Head of caudate nucleus (tissue), 42 donors: ENCODE results near the gene UPF3B.
A peak's percentile ranks its signal among the peaks of the same experiment; 100 is the strongest.
"Not testable (repeated sequence)": the region's sequence is repeated elsewhere in the genome, so short reads cannot be mapped to it uniquely, and the experiment has no call there.

ENCODE experiments used
- DNase-seq, 42 donors: peaks; one replicate each; pipeline versions ENCODE4 v3.0.0 to v3.0.0-alpha.2; 2020 to 2021; ENCODE audit warnings: mixed read lengths in 7 of 42
- intact Hi-C: fragments of 100-400 bp; cut with DNase I; formaldehyde crosslinking; loops from one replicate; pipeline ENCODE4 v1.15.0; 2022

The UPF3B gene

DNA sequence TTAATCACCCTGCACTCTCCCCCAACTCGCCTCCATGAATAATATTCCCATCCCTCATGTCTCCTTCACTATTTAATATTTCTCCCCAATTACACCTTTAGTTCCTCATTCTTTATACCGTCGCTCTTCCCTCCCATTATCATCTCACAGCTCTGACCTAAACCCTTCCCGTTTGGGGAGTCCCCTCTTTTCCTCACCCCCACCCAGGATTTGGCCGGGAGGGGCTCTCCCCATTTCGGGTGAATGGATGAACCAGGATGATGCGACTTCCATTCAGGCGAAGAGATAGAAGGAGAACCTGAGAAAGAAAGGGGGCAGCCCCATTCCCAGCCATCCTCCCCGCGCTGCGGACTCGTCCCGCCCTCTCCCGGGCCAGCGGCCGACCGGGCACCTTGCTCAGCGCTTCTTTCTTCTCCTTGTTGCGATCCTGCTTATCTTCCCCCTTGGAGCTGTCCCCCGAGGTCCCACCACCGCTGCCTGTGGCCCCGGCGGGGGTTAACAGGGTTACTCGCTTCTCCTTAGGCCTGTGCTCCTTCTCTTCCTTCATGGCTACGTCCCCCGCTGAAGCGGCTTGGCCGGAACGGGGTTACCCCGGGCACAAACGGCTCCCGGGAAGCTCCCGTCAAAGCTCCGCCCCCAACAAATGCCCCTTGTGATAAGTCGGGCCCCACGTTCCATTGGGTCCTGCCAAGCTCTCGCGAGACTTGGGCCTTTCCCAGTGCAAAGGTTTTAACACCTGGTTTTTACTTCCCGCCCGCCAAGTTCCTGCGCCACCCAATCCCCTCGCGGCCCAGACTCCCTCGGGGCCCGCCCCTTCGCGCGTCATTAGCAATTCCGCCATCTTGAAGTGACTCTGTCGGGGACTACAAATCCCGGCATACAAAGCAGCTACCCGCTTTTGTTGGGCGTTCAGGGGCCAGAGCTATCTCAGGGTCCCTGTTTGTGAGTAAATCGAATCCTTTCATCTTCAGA is at the start of gene UPF3B:
UPF3B (minus strand) TSS at position 582 of the 972 bp plus-strand sequence; CDS start at position 547, 35 bp downstream.
- peak; percentile 86 to 97 (median 94) for DNase-seq
- intact Hi-C loops, result no loop called here

GRCh38 chrX:119900976-119901375 is 48.2 kb upstream of the UPF3B start:
- no peak for DNase-seq
- intact Hi-C loops, result no loop called here

DNA sequence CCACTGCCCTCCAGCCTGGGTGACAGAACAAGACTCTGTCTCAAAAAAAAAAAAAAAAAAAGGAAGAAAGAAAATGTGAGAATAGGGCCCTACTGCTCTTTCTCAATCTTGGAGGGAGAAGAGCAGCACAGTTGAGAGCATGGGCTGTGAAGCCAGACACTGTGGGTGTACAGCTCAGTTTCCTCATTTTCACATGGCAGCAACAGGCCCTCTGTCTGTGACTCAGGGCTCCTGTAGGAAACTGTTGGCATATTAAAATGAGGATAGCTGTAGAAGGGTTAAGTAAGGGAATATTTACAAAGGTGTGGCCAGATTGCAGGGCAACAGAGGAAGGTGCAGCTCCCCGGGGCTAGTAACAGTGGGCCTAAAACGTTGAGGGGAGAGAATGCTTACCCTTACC is 46.4 kb upstream of the UPF3B start:
- peak in 5 of 42 donors; percentile 4 to 41 (median 16) for DNase-seq
- intact Hi-C loops, result no loop called here

- intact Hi-C loops, result no loop called here
Measured at GRCh38 chrX:119895843-119896326, 43.1 kb upstream of the UPF3B start, which contains the start of gene AKAP14. Gene AKAP14, plus strand, starts transcription at chrX:119895893. Its CDS starts 7,331 bp downstream, at chrX:119903224.

DNA sequence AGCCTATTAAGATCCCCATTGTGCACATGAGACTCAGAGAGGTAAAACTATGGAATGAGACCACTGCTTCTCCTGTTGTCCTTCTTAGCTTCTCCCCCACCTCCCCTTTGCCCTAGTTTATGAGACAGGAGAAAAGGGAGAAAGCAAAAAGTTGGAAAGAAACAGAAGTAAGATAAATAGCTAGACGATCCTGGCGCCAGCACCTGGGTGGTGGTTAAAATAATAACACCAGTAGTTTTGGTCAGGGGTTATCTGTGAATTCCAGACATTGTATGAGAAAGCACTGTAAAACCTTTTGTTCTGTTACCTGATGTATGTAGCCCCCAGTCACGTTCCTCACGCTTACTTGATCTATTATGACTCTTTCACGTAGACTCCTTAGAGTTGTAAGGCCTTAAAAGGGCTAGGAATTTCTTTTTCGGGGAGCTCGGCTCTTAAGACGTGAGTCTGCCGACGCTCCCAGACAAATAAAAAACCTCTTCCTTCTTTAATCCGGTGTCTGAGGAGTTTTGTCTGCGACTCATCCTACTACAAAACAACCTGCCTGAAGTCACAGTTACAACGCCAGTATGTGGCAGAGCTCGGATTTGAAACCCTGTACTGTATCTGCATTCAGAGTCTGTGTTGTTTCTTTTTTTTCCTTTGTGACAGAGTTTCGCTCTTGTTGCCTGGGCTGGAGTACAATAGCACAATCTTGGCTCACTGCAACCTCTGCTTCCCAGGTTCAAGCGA is 39.4 kb upstream of the UPF3B start:
- intact Hi-C loops, DNase-seq: not testable (repeated sequence)

More at GRCh38 chrX:119895843-119896326, 43.1 kb upstream of the UPF3B start, which contains the start of gene AKAP14:
- DNase-seq, result no peak

DNA sequence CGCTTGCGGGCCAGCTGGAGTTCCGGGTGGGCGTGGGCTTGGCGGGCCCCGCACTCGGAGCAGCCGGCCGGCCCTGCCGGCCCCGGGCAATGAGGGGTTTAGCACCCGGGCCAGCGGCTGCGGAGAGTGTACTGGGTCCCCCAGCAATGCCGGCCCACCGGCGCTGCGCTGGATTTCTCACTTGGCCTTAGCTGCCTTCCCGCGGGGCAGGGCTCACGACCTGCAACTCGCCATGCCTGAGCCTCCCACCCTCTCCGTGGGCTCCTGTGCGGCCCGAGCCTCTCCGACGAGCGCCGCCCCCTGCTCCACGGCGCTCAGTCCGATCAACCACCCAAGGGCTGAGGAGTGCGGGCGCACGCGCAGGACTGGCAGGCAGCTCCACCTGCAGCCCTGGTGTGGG is 37.9 kb upstream of the UPF3B start:
- DNase-seq, result not testable (repeated sequence)

GRCh38 chrX:119887721-119888425 is 35.1 kb upstream of the UPF3B start:
- intact Hi-C loops, result no loop called here
- peak in 41 of 42 donors; percentile 3 to 69 (median 35) for DNase-seq

More for the DNA sequence above, 37.9 kb upstream of the UPF3B start:
- intact Hi-C loops, result not testable (repeated sequence)

DNA sequence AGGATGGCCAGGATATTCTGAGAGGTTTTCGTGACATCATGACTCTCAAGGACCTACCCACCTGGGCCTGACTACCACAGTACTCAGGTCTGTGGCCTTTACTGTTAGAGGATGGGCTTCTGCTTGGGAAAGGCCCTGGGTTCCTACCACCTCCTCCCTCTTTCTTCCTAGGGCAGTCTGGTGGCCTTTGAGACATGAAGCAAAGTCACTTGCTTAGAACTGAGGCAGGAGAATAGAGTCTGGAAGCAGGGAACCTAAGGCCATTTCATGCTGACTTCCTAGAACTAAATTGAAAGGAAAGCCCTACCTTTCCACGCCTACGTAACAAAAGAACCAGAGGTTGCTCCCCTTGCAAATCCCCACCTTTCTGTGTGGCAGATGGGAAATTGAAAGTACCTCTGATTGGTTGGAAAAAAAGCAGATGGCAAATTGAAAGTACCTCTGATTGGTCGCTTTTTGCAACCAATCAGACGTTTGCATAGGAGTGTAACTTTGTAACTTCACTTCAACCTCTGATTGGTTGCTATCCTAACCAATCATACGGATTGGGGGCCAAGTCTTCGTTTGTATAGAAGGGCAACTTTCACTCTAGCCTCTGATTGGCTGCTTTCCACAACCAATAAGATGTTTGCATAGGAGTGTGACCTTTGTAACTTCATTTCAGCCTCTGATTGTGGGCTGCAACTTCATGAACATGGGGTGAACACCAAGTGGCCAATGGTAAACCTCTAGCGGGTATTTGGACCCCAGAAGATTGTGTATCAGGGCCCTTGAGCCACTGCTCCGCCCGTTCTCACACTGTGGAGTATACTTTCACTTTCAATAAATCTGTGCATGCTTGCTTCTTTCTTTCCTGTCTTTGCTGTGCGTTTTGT is 33.0 kb upstream of the UPF3B start:
- intact Hi-C loops, result no loop called here
- DNase-seq, result peak in 5 of 42 donors; percentile 1 to 35 (median 21)

GRCh38 chrX:119880552-119881437 is 28.0 kb upstream of the UPF3B start:
- DNase-seq, result peak in 19 of 42 donors; percentile 8 to 55 (median 24)
- intact Hi-C loops, result no loop called here

DNA sequence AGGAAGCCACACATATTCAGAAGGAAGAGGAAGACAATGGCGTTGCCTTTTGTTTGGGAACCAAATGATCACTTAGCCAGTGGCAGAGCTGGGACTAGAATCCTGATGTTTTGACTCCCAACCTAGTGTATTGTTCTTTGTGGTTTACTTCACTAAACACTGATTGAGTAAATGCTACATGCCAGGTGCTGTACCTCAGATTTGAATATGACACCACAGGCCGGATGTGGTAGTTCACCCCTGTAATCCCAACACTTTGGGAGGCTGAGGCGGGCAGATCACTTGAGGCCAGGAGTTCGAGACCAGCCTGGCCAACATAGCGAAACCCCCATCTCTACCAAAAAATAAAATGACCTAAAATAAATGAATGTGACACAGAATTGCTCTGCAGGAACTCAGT is 27.3 kb upstream of the UPF3B start:
- DNase-seq, result no peak
- intact Hi-C loops, result no loop called here

DNA sequence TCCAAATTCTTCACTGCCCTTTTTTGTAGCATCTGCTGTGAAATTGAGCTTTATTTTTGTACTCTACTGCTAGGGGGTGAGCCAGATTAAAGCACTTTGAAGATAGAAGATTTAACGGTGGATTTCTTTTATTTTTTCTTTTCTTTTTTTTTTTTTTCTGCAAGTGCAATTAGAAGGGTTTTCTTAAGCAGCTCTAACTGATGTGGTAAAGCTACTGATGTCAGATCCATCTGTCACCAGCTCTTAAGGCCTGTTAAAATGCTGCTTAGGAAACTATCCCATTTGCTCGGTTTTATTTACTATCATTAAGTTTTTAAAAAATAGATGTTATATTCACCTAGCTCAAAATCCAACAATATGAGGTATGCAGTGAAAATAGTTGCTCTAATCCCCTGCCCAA is 26.0 kb upstream of the UPF3B start:
- DNase-seq, result no peak
- intact Hi-C loops, result no loop called here

- intact Hi-C loops, result no loop called here
- peak; percentile 68 to 92 (median 84) for DNase-seq
Measured at GRCh38 chrX:119871599-119872395, 19.0 kb upstream of the UPF3B start, which contains the start of the genes NDUFA1 and RNF113A. Gene NDUFA1, plus strand, starts transcription at chrX:119871832. Its CDS starts 80 bp downstream, at chrX:119871912. Gene RNF113A, minus strand, starts transcription at chrX:119871733. Its CDS starts 120 bp downstream, at chrX:119871613.

DNA sequence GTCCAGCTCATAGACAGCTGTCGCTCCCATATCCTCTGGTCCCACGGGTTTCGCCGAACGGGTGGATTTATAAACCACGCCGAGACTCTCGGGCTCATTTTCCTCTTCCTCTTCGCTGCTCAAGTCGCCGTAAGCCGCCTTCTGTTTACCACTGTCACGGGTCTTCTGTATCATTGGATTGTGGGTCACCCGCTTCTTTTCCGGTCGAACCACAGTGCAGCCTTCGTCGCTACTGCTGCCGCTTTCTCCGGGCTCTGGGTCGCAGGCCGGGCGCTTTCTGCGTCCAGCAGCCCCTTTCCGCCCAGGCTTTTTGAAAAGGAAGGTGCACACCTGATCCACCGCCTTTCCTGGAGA is 18.5 kb upstream of the UPF3B start:
- intact Hi-C loops, result no loop called here
- peak in 6 of 42 donors; percentile 4 to 32 (median 23) for DNase-seq

DNA sequence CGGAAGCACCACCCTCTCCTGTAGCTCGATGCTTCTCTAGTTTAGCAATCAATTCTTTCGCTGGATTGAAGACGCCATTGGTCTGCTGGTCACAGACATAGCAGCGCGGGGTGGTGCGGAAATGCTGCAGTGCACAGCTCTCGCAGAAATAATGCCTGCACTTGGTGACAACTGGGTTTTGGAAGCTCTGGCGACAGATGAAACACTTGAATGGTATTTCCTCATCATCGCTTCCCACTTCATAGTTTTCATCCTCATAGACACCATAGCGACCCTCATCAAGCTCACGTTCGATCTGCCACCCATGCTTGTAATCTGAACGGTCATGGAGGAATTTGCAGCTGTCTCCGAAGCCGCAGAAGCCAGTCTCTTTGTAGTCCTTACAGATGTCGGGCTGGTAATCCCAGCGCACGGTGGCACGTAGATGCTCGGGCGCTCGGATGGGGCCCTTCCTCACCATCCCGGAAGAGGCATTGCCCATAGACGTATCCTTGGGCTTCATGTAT is 17.9 kb upstream of the UPF3B start:
- intact Hi-C loops, result no loop called here
- DNase-seq, result peak in 30 of 42 donors; percentile 6 to 49 (median 20)

- intact Hi-C loops, result no loop called here
- DNase-seq, result peak in 23 of 42 donors; percentile 1 to 44 (median 18)
Measured at GRCh38 chrX:119853444-119853843, 681 bp upstream of the UPF3B start.

GRCh38 chrX:119833905-119834304 is 18.9 kb downstream of the UPF3B start:
- intact Hi-C loops, result no loop called here
- no peak for DNase-seq
